ENCODE data around the gene ENSA.
A peak's percentile ranks its signal among the peaks of the same experiment; 100 is the strongest.
"Not testable (repeated sequence)": the region's sequence is repeated elsewhere in the genome, so short reads cannot be mapped to it uniquely, and the experiment has no call there.

Gene ENSA

GRCh38 chr1:150579945-150580642, 49.3 kb downstream of the ENSA start:
- no peak for DNase-seq

DNA sequence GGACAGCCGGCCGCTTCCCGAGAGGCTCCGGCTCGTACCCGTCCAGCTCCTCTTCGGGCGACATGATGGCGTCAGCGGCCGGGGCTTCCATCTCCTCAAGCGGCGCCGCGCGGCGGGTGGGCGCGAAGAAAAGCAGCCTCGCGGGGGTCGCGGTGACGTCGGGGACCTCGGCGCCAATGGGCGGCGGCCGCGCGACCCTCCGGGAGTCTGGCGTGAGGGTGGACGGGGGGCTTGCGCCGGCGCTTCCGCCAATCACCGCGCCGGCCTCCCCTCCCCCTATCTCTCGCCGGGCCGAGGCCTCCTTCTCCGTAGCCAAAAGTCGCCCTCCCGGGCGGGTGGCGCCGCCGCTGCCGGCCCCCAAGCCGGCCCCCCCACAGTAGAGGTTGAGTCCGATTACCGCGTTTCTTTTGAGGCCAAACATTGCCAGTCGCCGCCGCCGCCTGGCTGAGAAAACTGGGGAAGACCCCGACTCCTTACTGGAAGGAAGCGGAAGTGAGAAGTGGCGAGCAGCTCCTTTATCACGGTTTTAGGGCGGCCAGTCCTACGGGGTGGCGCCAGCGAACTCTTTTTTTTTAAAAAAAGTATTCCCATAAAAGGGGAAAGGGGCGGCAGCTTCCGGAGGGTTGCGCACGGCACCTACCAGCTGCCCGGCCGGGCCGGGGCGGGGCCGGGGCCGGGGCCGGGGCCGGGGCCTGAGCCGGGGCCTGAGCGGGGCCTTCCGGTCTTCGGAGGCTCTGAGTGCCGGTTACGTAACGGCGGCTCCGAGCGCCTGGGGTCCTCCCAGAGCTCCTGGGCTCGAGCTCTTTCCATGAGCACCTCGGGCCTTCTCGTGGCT, 50.1 kb downstream of the ENSA start, which contains the start of gene MCL1:
Gene MCL1, minus strand, starts transcription at position 501 of the 835 bp plus-strand sequence. Its CDS starts 80 bp downstream, at position 421.
- DNase-seq = peak; percentile 97

- peak; percentile 86 for DNase-seq
Measured at GRCh38 chr1:150578272-150579109, 50.9 kb downstream of the ENSA start.

GRCh38 chr1:150577557-150578271, 51.7 kb downstream of the ENSA start:
- no peak for DNase-seq

GRCh38 chr1:150576794-150577556, 52.4 kb downstream of the ENSA start:
- DNase-seq = no peak

GRCh38 chr1:150576367-150576711, 53.1 kb downstream of the ENSA start:
- DNase-seq = no peak

DNA sequence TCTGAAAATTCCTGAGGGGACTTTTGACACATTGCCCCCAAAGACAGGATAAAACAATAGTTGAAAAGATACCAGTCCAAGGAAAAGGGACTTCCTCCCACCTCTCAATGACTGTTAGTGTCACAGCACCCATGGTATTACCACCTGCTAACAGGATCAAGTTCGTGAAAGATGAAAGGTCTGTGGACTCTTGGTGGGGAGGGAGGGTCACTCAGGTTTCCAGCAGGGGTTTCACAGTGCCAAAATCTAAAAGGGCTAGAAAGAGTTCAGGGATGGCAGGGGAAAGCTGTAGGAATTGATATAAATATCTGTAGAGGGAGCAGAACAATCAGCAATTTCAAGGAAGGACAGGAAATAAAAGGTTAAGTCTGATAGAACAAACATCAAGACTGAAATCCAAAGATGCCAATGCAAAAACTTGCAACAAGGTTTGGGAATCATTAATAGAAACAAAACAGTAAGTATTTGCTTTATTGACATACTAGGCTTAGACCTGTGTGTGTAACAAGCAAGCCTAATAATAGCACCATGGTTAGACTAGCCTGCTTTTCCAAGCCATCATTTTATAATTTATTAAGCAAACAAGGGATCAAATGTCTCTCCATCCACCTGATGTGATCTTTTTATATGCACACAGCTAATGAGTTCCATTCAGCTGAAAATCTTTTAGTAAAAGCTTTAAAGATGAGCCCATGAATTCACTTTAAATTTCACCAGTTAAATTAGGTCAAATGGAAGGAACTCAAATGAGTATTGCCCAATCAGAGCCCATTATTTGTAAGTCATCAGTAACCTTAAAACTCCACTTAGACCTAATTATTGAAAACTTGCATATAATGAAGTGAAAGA, 53.7 kb downstream of the ENSA start:
- no peak for DNase-seq

DNA sequence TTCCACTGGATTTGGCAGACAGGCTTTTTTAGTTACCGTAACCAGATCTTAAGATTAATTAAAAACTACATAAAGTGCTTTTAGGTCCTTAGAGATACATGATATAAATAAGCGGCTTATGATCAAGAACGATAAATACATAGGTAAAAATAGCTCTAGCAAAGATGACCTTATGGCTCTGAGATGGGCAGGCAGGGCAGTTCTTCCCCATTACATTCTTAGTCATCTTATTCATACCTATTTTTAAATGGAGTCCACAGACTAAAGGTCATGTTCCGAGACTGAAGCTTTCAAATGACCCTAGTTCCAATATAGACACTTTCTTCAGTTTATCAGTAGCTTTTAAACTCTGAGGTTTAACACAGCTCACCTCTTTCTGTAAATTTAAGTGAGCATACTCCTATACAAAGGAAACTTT, 54.3 kb downstream of the ENSA start:
- DNase-seq = no peak

DNA sequence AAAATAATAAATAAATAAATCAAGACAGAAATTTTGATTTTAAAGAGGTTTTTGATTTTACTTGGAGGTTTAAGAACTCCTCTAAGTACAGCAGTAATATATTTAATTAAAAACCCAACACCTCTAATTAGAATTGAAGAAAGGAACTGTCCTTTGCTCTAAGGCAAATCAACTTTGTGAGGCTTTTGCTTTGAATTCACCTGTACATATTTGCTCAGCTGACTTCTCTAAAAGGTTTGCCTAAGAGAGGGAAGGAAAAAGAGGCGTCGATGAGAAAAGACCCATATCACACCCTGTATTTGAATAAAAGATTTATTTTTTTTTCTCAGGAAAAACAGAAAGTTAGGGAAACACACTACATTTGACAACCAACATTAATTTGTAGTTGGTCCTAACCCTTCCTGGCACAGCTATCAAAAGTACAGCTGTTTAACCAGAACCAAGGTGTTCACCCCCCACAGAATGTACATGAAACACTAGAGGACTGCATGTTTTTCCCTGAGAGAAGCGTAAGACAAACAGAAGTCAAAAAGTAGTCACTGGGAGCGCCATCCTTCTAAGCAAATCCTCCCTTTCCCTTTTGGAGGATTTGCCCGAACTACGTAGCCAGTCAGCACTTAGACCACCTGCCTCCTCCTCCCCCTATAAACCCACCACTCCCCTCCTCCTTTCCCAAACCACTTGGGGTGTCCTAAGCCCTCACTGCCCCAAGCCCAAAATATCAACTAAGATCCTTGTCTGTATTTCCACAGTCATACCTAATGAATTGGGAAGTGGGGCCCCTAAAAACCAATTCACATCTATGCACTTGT, 54.9 kb downstream of the ENSA start:
- no peak for DNase-seq

DNA sequence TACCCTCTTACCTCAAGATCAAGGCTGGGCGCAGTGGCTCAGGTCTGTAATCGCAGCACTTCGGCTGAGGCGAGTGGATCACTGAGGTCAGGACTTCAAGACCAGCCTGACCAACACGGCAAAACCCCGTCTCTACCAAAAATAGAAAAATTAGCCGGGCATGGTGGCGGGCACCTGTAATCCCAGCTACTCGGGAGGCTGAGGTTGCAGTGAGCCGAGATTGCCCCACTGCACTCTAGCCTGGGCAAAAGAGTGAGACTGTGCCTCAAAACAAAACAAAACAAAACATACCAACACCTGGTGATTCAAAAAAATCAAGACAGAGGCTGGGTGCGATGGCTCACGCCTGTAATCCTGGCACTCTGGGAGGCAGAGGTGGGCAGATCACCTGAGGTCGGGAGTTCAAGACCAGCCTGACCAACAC, 55.8 kb downstream of the ENSA start:
- not testable (repeated sequence) for DNase-seq

DNA sequence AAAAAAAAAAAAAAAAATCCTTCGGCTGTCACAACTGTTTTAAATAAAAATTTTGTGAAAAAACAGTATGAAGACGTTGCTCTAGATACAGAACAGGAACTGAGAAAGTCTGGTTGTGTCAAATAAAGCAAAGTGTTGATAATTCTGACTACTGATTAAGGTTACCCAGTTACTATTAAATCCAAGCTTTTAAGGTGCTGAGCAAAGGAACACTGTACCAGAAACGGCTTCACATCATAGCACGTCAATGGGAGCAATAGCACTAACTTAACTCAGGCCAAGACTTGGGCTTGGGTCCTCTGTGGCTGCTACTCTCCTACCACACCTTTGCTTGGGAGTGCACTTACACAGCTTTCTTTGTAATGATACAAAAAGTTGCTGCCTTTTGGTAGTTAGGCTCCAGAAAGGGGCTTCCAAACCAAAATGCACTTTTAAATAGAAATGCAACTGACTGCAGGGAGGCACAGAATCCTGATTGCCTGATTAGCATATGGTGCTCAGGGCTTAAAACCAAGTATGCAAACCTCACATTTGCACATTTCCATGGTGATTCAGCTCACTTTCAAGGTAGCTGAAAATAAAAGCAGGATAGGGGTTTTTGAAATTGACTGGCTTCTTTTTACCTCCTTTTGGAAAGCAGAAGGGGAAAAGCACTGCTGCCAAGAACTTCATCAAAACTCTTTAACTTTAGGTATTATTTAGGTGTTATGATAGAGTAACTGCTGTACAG, 56.3 kb downstream of the ENSA start:
- no peak for DNase-seq
